ENCODE measurements around the gene MAP2K2.

Gene MAP2K2

DNA sequence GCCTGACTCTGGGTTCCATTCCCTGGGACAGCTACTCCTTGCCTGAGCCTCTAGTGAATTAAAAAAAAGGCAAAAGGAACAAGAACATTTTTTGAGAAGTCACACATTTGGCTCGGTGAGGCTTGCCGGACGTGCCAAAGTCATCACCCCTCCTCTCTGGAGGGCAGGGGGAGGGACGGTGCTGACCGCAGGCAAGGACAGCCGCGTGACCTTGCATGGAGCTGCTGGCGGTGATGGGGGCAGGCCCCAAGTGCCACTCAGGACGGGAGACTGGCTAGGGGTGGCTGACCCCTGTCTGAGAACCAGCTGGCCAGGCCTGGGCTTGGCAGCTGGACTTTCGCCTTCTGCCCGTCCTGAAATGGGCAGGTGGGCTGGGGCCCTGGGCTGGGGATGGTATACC is 26.4 kb downstream of the MAP2K2 start:
- peak overlapping the region; percentile 41 to 75 for H3K27ac ChIP-seq
- DNase-seq (ENCODE audit: low spot score): peak; percentile 84
- TF ChIP-seq, protein P1, sequence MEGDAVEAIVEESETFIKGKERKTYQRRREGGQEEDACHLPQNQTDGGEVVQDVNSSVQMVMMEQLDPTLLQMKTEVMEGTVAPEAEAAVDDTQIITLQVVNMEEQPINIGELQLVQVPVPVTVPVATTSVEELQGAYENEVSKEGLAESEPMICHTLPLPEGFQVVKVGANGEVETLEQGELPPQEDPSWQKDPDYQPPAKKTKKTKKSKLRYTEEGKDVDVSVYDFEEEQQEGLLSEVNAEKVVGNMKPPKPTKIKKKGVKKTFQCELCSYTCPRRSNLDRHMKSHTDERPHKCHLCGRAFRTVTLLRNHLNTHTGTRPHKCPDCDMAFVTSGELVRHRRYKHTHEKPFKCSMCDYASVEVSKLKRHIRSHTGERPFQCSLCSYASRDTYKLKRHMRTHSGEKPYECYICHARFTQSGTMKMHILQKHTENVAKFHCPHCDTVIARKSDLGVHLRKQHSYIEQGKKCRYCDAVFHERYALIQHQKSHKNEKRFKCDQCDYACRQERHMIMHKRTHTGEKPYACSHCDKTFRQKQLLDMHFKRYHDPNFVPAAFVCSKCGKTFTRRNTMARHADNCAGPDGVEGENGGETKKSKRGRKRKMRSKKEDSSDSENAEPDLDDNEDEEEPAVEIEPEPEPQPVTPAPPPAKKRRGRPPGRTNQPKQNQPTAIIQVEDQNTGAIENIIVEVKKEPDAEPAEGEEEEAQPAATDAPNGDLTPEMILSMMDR (IDR thresholded peaks at IDR 0.05): no peak

GRCh38 chr19:4096049-4096892 is 27.7 kb downstream of the MAP2K2 start:
- Histone ChIP-seq H3K27ac (peak overlapping the region in 1 of 2 donors; percentile 25), H3K4me3 (no peak overlapping the region)
- TF ChIP-seq, protein P1 (IDR thresholded peaks at IDR 0.05): no peak
- DNase-seq (ENCODE audit: low spot score): no peak

More for the DNA sequence above, 26.4 kb downstream of the MAP2K2 start:
- H3K4me3 ChIP-seq: no peak overlapping the region

GRCh38 chr19:4095488-4095844 is 28.5 kb downstream of the MAP2K2 start:
- DNase-seq (ENCODE audit: low spot score): no peak
- no peak overlapping the region for H3K27ac ChIP-seq
- H3K4me3 ChIP-seq: no peak overlapping the region
- TF ChIP-seq, protein P1 (IDR thresholded peaks at IDR 0.05): no peak

GRCh38 chr19:4094761-4095487 is 29.0 kb downstream of the MAP2K2 start:
- no peak overlapping the region for H3K27ac ChIP-seq
- H3K4me3 ChIP-seq: no peak overlapping the region
- DNase-seq (ENCODE audit: low spot score): no peak
- TF ChIP-seq, protein P1 (IDR thresholded peaks at IDR 0.05): no peak

DNA sequence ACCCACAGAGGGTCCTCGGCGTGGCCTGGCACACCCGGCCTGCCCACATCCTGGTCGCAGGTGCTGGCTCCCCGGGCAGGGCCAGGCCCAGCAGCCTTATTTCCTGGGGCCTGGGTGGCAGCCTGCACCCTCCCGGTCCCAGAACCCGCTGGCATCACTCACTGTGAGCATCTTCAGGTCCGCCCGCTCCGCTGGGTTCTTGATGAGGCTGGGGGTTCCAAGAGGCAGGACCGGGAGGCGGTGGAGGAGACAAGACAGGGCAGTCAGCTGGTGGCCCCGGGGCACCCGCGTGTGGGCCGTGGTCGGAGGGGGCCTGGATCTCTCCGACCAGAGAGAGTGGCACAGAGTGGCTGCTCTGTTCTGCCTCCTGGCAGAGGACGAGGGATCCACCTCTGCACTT is 29.6 kb downstream of the MAP2K2 start:
- Histone ChIP-seq H3K4me3 (no peak overlapping the region), H3K27ac (no peak overlapping the region)
- DNase-seq (ENCODE audit: low spot score): no peak
- TF ChIP-seq, protein P1 (IDR thresholded peaks at IDR 0.05): no peak

DNA sequence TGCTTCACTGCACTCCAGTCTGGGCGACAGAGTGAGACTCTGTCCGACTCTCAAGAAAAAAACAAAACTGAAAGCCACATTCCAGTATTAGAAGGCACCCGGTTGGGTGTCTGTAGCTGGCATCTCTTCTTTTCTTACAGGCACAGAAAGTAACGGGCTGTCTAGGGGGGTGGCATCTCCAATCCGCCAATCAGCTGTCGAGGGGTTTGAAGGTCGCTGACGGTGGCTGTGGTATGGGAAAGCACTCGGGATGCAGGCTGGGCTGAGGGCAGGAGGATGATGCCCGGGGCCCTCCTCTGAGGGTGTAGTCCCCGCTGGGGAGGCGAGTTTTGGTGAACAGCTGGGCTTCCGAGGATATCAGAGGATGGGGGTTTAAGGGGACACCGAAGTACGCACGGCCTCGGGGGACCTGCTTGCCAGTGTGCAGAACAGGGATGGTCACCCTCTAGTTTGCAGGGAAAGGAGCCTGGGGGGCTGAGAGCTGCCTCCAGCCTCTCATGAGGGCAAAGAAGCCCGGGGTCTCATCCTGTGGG is 30.2 kb downstream of the MAP2K2 start:
- no peak overlapping the region for H3K27ac ChIP-seq

More for the DNA sequence above, 30.2 kb downstream of the MAP2K2 start:
- no peak overlapping the region for H3K4me3 ChIP-seq
- no peak for DNase-seq (ENCODE audit: low spot score)
- TF ChIP-seq, protein P1 (IDR thresholded peaks at IDR 0.05): no peak

All from coronary artery (tissue), 2 donors.